H9 (cell line): ENCODE results near the gene LINC01488. TPM values are rescaled to one million over a fixed set of nuclear protein-coding genes. Genes with fewer than 3 reads are reported as not detected.

ENCODE experiments used
- DNase-seq: peaks from one replicate; pipeline ENCODE4 v3.0.0-alpha.2; 2017
- H2AFZ ChIP-seq: one replicate; pipeline ENCODE4 v1.6.1; 2013; ENCODE audit warnings: mild to moderate bottlenecking, low read length, control low read depth, moderate library complexity
- H2AK5ac ChIP-seq: 2 replicates; pipeline ENCODE4 v1.6.1; 2013; ENCODE audit warnings: low read length, control low read depth, mixed read lengths; ENCODE audit not compliant: insufficient read length
- H2BK120ac ChIP-seq: one replicate; pipeline ENCODE4 v1.6.1; 2013; ENCODE audit warnings: low read depth, mild to moderate bottlenecking, low read length, control low read depth, inconsistent platforms; ENCODE audit not compliant: poor library complexity, severe bottlenecking
- H2BK12ac ChIP-seq: 2 replicates; pipeline ENCODE4 v1.6.1; 2013; ENCODE audit warnings: low read length, control low read depth, mixed read lengths, low read depth; ENCODE audit not compliant: insufficient read length
- H2BK15ac ChIP-seq: 2 replicates; pipeline ENCODE4 v1.6.1; 2013; ENCODE audit warnings: low read depth, low read length, control low read depth
- H2BK20ac ChIP-seq: one replicate; pipeline ENCODE4 v1.6.1; 2013; ENCODE audit warnings: low read depth, mild to moderate bottlenecking, low read length, control low read depth, inconsistent platforms; ENCODE audit not compliant: poor library complexity, severe bottlenecking
- H2BK5ac ChIP-seq: 2 replicates; pipeline ENCODE4 v1.6.1; 2013; ENCODE audit warnings: low read length, control low read depth, mixed read lengths; ENCODE audit not compliant: insufficient read length
- H3K14ac ChIP-seq: 2 replicates; pipeline ENCODE4 v1.6.1; 2013; ENCODE audit warnings: low read length, control low read depth; ENCODE audit not compliant: insufficient read depth
- H3K18ac ChIP-seq: 2 replicates; pipeline ENCODE4 v1.6.1; 2013; ENCODE audit warnings: low read depth, mild to moderate bottlenecking, mixed read lengths, low read length, control low read depth; ENCODE audit not compliant: insufficient read length
- H3K23ac ChIP-seq: 2 replicates; pipeline ENCODE4 v1.6.1; 2013; ENCODE audit warnings: low read length, control low read depth, mixed read lengths, low read depth; ENCODE audit not compliant: insufficient read length
- H3K23me2 ChIP-seq: 2 replicates; pipeline ENCODE4 v1.6.1; 2013; ENCODE audit warnings: low read depth, mild to moderate bottlenecking, mixed read lengths, low read length, control low read depth; ENCODE audit not compliant: insufficient read length, poor library complexity, severe bottlenecking
- H3K27ac ChIP-seq: 2 replicates; pipeline ENCODE4 v1.5.1; 2013; ENCODE audit warnings: low read length, control low read depth, mixed read lengths, low read depth; ENCODE audit not compliant: insufficient read length
- H3K27me3 ChIP-seq: 2 replicates; pipeline ENCODE4 v1.6.1; 2013; ENCODE audit warnings: low read length, control low read depth, inconsistent platforms; ENCODE audit not compliant: insufficient read depth
- H3K4ac ChIP-seq: 2 replicates; pipeline ENCODE4 v1.6.1; 2013; ENCODE audit warnings: low read depth, mild to moderate bottlenecking, control low read depth, inconsistent platforms, low read length, moderate library complexity
- H3K4me1 ChIP-seq: 2 replicates; pipeline ENCODE4 v1.6.1; 2013; ENCODE audit warnings: low read length, control low read depth, inconsistent platforms; ENCODE audit not compliant: insufficient read depth
- H3K4me2 ChIP-seq: 2 replicates; pipeline ENCODE4 v1.6.1; 2013; ENCODE audit warnings: low read length, control low read depth, mixed read lengths; ENCODE audit not compliant: insufficient read length, insufficient read depth
- H3K56ac ChIP-seq: 2 replicates; pipeline ENCODE4 v1.6.1; 2013; ENCODE audit warnings: low read depth, mild to moderate bottlenecking, mixed read lengths, low read length, control low read depth; ENCODE audit not compliant: insufficient read length
- H3K79me1 ChIP-seq: 2 replicates; pipeline ENCODE4 v1.6.1; 2013; ENCODE audit warnings: low read depth, mild to moderate bottlenecking, moderate library complexity, low read length, control low read depth, inconsistent platforms; ENCODE audit not compliant: insufficient read depth, poor library complexity, severe bottlenecking
- H3K79me2 ChIP-seq: 2 replicates; pipeline ENCODE4 v1.6.1; 2013; ENCODE audit warnings: low read length, control low read depth, inconsistent platforms; ENCODE audit not compliant: insufficient read depth
- H3K9ac ChIP-seq: 2 replicates; pipeline ENCODE4 v1.6.1; 2013; ENCODE audit warnings: low read length, control low read depth, mixed read lengths; ENCODE audit not compliant: insufficient read length; ENCODE audit errors: extremely low read depth
- H3K9me3 ChIP-seq: one replicate; pipeline ENCODE4 v1.6.1; 2013; ENCODE audit warnings: low read depth, low read length, inconsistent platforms; ENCODE audit not compliant: control insufficient read depth
- H3T11ph ChIP-seq: one replicate; pipeline ENCODE4 v1.6.1; 2013; ENCODE audit warnings: mild to moderate bottlenecking, low read length, control low read depth, inconsistent platforms
- H4K20me1 ChIP-seq: one replicate; pipeline ENCODE4 v1.6.1; 2013; ENCODE audit not compliant: control insufficient read depth, insufficient read length, insufficient read depth
- H4K5ac ChIP-seq: 2 replicates; pipeline ENCODE4 v1.6.1; 2013; ENCODE audit warnings: low read depth, mild to moderate bottlenecking, mixed read lengths, low read length, control low read depth; ENCODE audit not compliant: insufficient read length
- H4K8ac ChIP-seq: replicated peaks from 2 replicates; pipeline ENCODE4 v1.6.1; 2013; ENCODE audit warnings: low read length, control low read depth, mixed read lengths, low read depth; ENCODE audit not compliant: insufficient read length
- H4K91ac ChIP-seq: 2 replicates; pipeline ENCODE4 v1.6.1; 2013; ENCODE audit warnings: low read depth, mild to moderate bottlenecking, moderate library complexity, mixed read lengths, low read length, control low read depth; ENCODE audit not compliant: insufficient read length
- H3K27ac Mint-ChIP-seq, 3 experiments: 2 replicates in 2 of 3; 3 replicates in 1 of 3; pipeline ENCODE4 v1.8.0; 2020 to 2021; ENCODE audit warnings: mixed read lengths in 3 of 3, mild to moderate bottlenecking in 1 of 3, moderate library complexity in 1 of 3
- H3K27me3 Mint-ChIP-seq: 2 replicates; pipeline ENCODE4 v1.8.0; 2021; ENCODE audit warnings: low read depth, mild to moderate bottlenecking, moderate library complexity, mixed read lengths
- H3K36me3 Mint-ChIP-seq, 3 experiments: 2 replicates in 2 of 3; 3 replicates in 1 of 3; pipeline ENCODE4 v1.8.0; 2020 to 2021; ENCODE audit warnings: low read depth in 3 of 3, mixed read lengths in 3 of 3; ENCODE audit not compliant: insufficient read depth in 1 of 3
- H3K4me1 Mint-ChIP-seq, 2 experiments: 2 replicates each; pipeline ENCODE4 v1.8.0; 2020; ENCODE audit warnings: mixed read lengths in 2 of 2
- H3K4me3 Mint-ChIP-seq, 2 experiments: 2 replicates in 1 of 2; 3 replicates in 1 of 2; pipeline ENCODE4 v1.8.0; 2020 to 2021; ENCODE audit warnings: mild to moderate bottlenecking in 2 of 2, mixed read lengths in 2 of 2, moderate library complexity in 1 of 2
- H3K9me3 Mint-ChIP-seq, 2 experiments: 2 replicates in 1 of 2; 3 replicates in 1 of 2; pipeline ENCODE4 v1.8.0; 2020; ENCODE audit warnings: mild to moderate bottlenecking in 2 of 2, mixed read lengths in 2 of 2, moderate library complexity in 1 of 2
- WGBS: extraction: QIAGEN DNeasy Blood & Tissue Kit; methylation state at CpG from one replicate; pipeline ENCODE4 v1.1.7; 2013; ENCODE audit warnings: missing lambda C conversion rate, low lambda C conversion rate, mixed read lengths; ENCODE audit not compliant: insufficient read length; ENCODE audit errors: extremely low coverage; 5-methylcytosine and 5-hydroxymethylcytosine counted together
- total RNA-seq: library from RNA; stranded (reverse); gene quantifications from 2 replicates; pipeline ENCODE4 v1.2.1, GENCODE V29; 2021
- TF ChIP-seq, protein P1 (sequence below): fragments of 200-600 bp; sonication (generic); conservative IDR thresholded peaks from 3 replicates; pipeline ENCODE4 v1.8.0; 2021; ENCODE audit warnings: antibody characterized with exemption, mild to moderate bottlenecking

The LINC01488 gene
- total RNA-seq, 1 experiment from 2014 or later, result not detected

GRCh38 chr11:69500285-69501120, 19.0 kb downstream of the LINC01488 start:
- WGBS, result no CpG with 5 or more reads among the region's 13 CpGs
- H3K27me3 ChIP-seq, result no peaks in the 10 kb centered on the region
- H2BK12ac ChIP-seq, result no peak overlapping the region
- no peak overlapping the region for H4K91ac ChIP-seq
- H2AK5ac ChIP-seq, result no peak overlapping the region
- no peaks in the 10 kb centered on the region for H4K20me1 ChIP-seq
- H3K18ac ChIP-seq, result no peak overlapping the region
- no peak overlapping the region for H3K4ac ChIP-seq
- Mint-ChIP-seq H3K9me3 (peaks cover 0 to 2% of the 10 kb centered on the region in 2 experiments; a peak in 2 of 5 replicates), H3K27ac (no peak overlapping the region; a peak in 1 of 7 replicates), H3K4me3 (no peak overlapping the region), H3K27me3 (peaks cover 7% of the 10 kb centered on the region), H3K36me3 (peaks cover 0 to 2% (median 0%) of the 10 kb centered on the region in 3 experiments; a peak in 1 of 7 replicates), H3K4me1 (no peaks in the 10 kb centered on the region)
- H2BK5ac ChIP-seq, result no peak overlapping the region
- H3K4me2 ChIP-seq, result no peak overlapping the region
- H3K23me2 ChIP-seq, result no peaks in the 10 kb centered on the region
- no peak overlapping the region for H3K14ac ChIP-seq
- no peak for DNase-seq
- no peak overlapping the region for H3K56ac ChIP-seq
- no peak overlapping the region for H3T11ph ChIP-seq
- H3K79me2 ChIP-seq, result no peaks in the 10 kb centered on the region
- no peak overlapping the region for H2BK20ac ChIP-seq
- no peak overlapping the region for H4K8ac ChIP-seq
- no peak overlapping the region for H3K23ac ChIP-seq
- H3K9me3 ChIP-seq, result no peaks in the 10 kb centered on the region
- no peak overlapping the region for H2AFZ ChIP-seq
- H4K5ac ChIP-seq, result no peak overlapping the region
- TF ChIP-seq, protein P1, sequence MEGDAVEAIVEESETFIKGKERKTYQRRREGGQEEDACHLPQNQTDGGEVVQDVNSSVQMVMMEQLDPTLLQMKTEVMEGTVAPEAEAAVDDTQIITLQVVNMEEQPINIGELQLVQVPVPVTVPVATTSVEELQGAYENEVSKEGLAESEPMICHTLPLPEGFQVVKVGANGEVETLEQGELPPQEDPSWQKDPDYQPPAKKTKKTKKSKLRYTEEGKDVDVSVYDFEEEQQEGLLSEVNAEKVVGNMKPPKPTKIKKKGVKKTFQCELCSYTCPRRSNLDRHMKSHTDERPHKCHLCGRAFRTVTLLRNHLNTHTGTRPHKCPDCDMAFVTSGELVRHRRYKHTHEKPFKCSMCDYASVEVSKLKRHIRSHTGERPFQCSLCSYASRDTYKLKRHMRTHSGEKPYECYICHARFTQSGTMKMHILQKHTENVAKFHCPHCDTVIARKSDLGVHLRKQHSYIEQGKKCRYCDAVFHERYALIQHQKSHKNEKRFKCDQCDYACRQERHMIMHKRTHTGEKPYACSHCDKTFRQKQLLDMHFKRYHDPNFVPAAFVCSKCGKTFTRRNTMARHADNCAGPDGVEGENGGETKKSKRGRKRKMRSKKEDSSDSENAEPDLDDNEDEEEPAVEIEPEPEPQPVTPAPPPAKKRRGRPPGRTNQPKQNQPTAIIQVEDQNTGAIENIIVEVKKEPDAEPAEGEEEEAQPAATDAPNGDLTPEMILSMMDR, result no peak
- H2BK120ac ChIP-seq, result no peak overlapping the region
- H3K9ac ChIP-seq, result no peak overlapping the region
- no peak overlapping the region for H2BK15ac ChIP-seq
- H3K79me1 ChIP-seq, result no peaks in the 10 kb centered on the region
- H3K4me1 ChIP-seq, result no peaks in the 10 kb centered on the region
- H3K27ac ChIP-seq, result no peak overlapping the region
